HFFc6 (cell line): ENCODE measurements around the gene VAC14. TPM values are rescaled to one million over a fixed set of nuclear protein-coding genes. Genes with fewer than 3 reads are reported as not detected.
A peak's percentile ranks its signal among the peaks of the same experiment; 100 is the strongest.

ENCODE experiments used
- DNase-seq: peaks from one replicate; pipeline ENCODE4 v3.0.0-alpha.2; 2018
- H3K27ac Mint-ChIP-seq: 2 replicates; pipeline ENCODE4 v1.8.0; 2020; ENCODE audit warnings: mild to moderate bottlenecking, mixed read lengths
- H3K27me3 Mint-ChIP-seq: 2 replicates; pipeline ENCODE4 v1.8.0; 2021; ENCODE audit warnings: mild to moderate bottlenecking, moderate library complexity, mixed read lengths; ENCODE audit not compliant: insufficient read depth
- H3K36me3 Mint-ChIP-seq: 2 replicates; pipeline ENCODE4 v1.8.0; 2021; ENCODE audit warnings: low read depth, mixed read lengths
- H3K4me1 Mint-ChIP-seq: 2 replicates; pipeline ENCODE4 v1.8.0; 2020; ENCODE audit warnings: low read depth, mixed read lengths
- H3K4me3 Mint-ChIP-seq: 2 replicates; pipeline ENCODE4 v1.8.0; 2020; ENCODE audit warnings: mild to moderate bottlenecking, moderate library complexity, mixed read lengths
- H3K9me3 Mint-ChIP-seq: 2 replicates; pipeline ENCODE4 v1.8.0; 2020; ENCODE audit warnings: mild to moderate bottlenecking, mixed read lengths
- CTCF ChIP-seq: fragments of 200-600 bp; sonication (generic); IDR thresholded peaks from 2 replicates; pipeline ENCODE4 v1.5.0; 2021; ENCODE audit warnings: antibody characterized with exemption, mild to moderate bottlenecking
- total RNA-seq, 6 experiments: library from RNA; stranded (reverse); fragmentation: NEBNext Ultra II Directional; extraction: Animal tissue kit (Norgen Biotek cat#: 25700); gene quantifications; 2 replicates in 1 of 6; 3 replicates in 5 of 6; pipeline ENCODE4 v1.2.3, GENCODE V29; 2021

The VAC14 gene
- total RNA-seq, 6 experiments from 2014 or later: 34.5 to 45.5 (median 37.6) TPM

- Mint-ChIP-seq H3K27me3 (no peaks in the 10 kb centered on the region), H3K4me1 (peaks cover 56% of the 10 kb centered on the region), H3K9me3 (no peaks in the 10 kb centered on the region), H3K4me3 (peak overlapping the region; percentile 56; the same call in 1 of the 2 replicates), H3K27ac (peak overlapping the region; percentile 97), H3K36me3 (peaks cover 14% of the 10 kb centered on the region)
- no peak for DNase-seq
- no peak for TF ChIP-seq CTCF
These were observed 66.3 kb downstream of the VAC14 start for GRCh38 chr16:70734522-70735095.

- DNase-seq: no peak
- Mint-ChIP-seq H3K4me1 (peaks cover 24% of the 10 kb centered on the region), H3K9me3 (no peaks in the 10 kb centered on the region), H3K4me3 (no peak overlapping the region), H3K27me3 (no peaks in the 10 kb centered on the region; the same call in 1 of the 2 replicates), H3K27ac (no peak overlapping the region), H3K36me3 (peaks cover 19% of the 10 kb centered on the region)
- no peak for TF ChIP-seq CTCF
These were observed 70.0 kb downstream of the VAC14 start for GRCh38 chr16:70730944-70731343.

- Mint-ChIP-seq H3K9me3 (no peaks in the 10 kb centered on the region), H3K27me3 (no peaks in the 10 kb centered on the region; the same call in 1 of the 2 replicates), H3K4me1 (peaks cover 15% of the 10 kb centered on the region), H3K4me3 (no peak overlapping the region), H3K27ac (no peak overlapping the region; the same call in 1 of the 2 replicates), H3K36me3 (peaks cover 19% of the 10 kb centered on the region)
- DNase-seq: no peak
- TF ChIP-seq CTCF: no peak
These were observed 70.9 kb downstream of the VAC14 start for GRCh38 chr16:70730031-70730430.

GRCh38 chr16:70729292-70729691, 71.7 kb downstream of the VAC14 start:
- TF ChIP-seq CTCF: no peak
- Mint-ChIP-seq H3K9me3 (no peaks in the 10 kb centered on the region), H3K27ac (no peak overlapping the region), H3K4me3 (no peak overlapping the region), H3K27me3 (no peaks in the 10 kb centered on the region; the same call in 1 of the 2 replicates), H3K36me3 (peaks cover 19% of the 10 kb centered on the region), H3K4me1 (peaks cover 8% of the 10 kb centered on the region)
- no peak for DNase-seq

GRCh38 chr16:70728150-70728549, 72.8 kb downstream of the VAC14 start:
- no peak for TF ChIP-seq CTCF
- peaks cover 17% of the 10 kb centered on the region for H3K36me3 Mint-ChIP-seq
- H3K9me3 Mint-ChIP-seq: no peaks in the 10 kb centered on the region
- DNase-seq: no peak
- no peak overlapping the region for H3K27ac Mint-ChIP-seq
- H3K4me1 Mint-ChIP-seq: peaks cover 7% of the 10 kb centered on the region
- H3K27me3 Mint-ChIP-seq: no peaks in the 10 kb centered on the region; the same call in 1 of the 2 replicates
- H3K4me3 Mint-ChIP-seq: no peak overlapping the region
